Middle frontal gyrus (tissue), 1 donor: ENCODE results near the gene DDAH2.

Source experiments
- DNase-seq: peaks from one replicate; pipeline ENCODE4 v3.0.0-alpha.2; 2015; ENCODE audit warnings: low spot score; ENCODE audit errors: extremely low spot score

The DDAH2 gene

DNA sequence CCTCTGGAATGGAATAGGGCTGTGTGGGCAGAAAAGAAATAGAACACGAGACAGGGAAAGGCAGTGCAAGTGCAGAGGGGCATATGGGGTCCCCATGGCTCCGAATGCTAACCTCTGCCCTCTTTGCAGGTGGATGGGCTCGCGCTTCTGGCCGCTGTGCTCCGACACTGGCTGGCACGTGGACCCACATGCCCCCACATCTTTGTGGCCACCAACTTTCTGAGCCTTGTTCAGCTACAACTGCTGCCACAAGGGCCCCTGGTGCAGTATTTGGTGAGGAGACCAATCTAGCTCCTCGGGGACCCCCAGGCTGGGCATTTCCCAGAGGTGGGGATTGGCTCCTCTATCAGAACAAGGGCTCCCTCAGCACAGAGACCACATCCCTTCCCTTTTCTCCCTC, 32.2 kb upstream of the DDAH2 start:
- DNase-seq = no peak

DNA sequence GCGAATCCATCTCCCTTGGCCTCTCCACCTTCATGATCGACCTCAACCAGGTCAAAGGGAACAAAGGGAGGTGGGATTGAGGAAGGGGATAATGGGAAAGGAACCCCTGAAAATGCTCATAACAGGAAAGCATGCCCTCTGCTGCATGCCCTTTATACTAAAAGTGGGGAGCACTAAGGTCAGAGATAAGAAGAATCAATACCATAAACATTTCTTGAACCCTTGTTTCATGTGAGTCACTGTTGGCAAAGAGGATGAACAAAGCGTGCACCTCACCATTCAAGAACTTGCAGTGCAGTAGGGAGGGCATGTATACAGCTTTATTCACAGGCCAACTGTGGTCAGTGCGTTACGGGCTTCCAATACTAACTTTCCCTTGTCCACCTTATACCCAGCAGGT, 31.7 kb upstream of the DDAH2 start:
- DNase-seq = no peak

DNA sequence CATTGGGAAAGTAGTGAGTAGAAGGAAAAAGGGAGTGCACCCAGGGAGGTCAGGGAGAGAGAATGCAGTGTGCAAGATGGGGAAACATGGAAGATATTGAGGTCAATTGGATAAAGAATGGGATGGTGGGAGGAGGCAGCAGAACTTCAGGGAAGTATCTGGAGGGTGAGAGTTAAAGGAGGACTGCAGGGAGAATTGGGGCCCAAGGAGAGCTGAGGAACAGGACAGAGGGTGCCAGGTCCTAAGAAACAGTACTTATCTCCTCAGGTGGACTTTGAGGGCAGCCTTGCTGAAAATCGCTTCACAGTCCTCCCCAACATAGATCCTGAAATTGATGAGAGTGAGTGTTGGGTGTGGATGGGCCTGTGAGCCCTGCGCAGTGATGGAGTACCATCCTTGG, 29.2 kb upstream of the DDAH2 start:
- DNase-seq = no peak

DNA sequence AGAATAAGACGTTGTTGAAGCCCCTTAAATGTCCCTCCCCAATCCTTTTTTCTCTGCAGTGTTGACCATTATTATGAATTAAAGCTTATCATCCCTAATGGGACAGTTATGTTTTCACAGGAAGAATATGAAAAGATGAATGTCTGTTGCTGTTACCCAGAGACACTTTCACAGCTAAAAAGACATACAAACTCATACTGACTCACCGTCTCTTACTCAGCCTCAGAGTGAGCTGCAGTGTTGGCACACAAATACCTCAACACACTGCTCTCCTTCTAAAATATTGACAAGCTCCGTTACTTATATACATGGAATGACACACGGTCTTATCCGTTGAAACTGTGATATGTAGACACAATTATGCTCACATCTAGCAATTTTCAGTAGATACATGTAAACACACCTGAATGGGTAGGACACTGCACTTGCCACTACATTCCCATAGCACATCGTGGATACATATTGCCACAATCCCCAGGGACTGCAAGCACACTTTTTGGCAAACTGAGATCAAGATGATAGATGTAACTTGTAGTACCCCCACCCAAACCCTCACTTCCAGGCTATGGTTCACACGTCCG, 23.7 kb upstream of the DDAH2 start:
- DNase-seq = no peak

DNA sequence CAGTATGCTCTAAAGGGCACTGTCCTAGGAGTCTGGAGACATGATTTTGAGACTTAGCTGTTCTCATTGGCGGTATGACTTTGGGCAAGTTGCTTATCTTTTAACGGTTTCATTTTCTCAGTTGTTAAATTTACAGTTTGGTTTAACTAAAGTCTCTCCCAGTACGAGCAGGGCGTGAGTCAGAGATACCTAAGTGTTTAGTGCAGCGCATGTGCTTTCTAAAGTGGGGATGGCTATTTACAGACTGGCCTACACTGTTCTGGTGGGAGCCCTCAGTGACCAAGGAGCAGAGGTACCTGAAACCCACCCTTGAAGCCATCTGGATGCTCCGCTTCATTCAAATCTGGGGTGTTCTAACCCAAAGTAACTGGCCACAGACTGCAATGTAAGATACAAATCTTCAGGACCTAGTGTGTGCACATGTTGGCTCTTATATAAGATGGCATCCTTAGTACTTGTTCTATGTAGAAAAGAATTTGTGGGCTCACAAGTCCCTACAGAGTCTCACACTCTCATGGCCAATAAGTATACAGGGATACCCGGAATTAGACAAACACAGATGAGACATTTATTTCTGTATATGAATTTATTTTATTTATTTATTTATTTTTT, 21.4 kb upstream of the DDAH2 start:
- DNase-seq = no peak

DNA sequence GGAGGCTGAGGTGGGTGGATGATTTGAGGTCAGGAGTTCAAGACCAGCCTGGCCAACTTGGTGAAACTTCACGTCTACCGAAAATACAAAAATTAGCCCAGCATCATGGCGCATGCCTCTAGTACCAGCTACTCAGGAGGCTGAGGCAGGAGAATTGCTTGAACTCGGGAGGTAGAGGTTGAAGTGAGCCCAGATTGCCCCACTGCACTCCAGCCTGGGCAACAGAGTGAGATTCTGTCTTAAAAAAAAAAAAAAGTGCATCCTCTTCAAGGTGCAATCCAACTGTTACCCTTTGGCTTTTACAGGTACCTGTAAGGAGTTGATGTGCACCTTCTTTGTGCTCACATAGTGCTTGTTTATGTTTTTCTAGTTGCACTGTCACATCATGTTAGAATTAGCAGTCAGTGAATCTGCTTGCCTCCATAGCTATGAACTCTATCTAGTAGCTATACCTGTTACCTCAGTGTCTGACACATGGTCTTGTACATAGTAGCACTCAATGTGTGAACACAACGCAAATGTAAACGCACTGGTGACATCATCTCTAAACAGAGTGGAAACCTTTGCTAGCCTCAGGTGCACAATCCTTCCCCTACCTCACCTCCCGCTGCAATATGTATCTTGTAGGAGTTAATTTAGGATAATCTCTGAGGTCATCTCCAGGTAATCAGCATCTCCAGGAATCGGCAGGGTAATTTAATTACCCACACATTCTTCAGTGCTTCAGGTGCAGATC, 20.4 kb upstream of the DDAH2 start:
- DNase-seq = no peak

DNA sequence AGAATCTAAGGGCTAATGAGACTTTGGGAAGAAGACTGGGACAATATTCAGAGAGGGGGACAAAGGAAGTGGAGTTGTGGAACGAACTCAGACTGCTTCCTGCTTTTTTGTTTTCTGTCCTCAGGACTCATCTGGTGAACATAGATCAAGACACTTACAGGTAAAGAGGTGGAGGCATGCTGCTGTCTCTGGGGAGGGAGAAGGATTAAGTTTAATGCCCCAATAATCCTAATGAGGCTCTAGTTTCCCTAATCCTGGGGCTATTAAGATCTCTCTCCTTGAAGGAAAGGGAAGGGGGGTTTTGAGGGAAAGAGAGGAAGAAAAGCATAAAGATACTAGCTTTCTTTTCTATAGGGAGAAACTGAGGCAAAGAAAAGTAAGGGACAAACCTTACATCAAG, 15.3 kb upstream of the DDAH2 start:
- DNase-seq = no peak

DNA sequence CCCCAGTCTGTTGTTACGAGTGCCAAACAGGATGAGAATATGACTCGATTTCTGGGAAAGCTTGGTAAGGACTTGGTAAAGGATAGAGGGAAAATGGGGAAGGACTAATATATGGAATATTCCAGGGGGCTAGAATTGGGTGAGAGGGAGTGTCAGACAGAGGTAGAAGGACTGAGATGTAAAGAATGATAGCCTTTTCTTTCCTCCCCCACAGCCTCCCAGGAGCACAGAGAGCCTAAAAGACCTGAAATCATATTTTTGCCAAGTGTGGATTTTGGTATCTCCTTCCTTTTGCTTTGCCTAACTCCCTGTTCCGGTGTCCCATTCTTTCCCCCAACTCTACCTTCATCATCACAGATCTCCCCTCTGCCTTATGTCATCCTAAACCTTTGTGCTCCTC, 13.8 kb upstream of the DDAH2 start:
- no peak for DNase-seq

DNA sequence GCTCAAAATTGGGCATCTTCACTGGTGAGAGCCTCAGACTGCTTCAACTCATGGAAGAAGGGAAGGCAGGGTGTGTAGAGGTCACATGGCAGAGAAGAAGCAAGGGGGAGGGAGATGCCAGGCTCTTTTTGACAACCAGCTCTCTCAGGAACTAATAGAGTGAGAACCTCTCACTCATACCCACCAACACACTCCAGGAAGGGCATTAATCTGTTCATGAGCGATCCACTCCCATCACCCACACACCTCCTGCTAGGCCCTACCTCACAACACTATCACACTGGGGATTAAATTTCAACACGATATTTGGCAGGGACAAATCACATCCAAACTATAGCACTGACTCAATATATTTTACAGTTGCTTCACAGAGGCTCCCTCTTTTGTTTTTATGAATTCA, 12.7 kb upstream of the DDAH2 start:
- DNase-seq = no peak

DNA sequence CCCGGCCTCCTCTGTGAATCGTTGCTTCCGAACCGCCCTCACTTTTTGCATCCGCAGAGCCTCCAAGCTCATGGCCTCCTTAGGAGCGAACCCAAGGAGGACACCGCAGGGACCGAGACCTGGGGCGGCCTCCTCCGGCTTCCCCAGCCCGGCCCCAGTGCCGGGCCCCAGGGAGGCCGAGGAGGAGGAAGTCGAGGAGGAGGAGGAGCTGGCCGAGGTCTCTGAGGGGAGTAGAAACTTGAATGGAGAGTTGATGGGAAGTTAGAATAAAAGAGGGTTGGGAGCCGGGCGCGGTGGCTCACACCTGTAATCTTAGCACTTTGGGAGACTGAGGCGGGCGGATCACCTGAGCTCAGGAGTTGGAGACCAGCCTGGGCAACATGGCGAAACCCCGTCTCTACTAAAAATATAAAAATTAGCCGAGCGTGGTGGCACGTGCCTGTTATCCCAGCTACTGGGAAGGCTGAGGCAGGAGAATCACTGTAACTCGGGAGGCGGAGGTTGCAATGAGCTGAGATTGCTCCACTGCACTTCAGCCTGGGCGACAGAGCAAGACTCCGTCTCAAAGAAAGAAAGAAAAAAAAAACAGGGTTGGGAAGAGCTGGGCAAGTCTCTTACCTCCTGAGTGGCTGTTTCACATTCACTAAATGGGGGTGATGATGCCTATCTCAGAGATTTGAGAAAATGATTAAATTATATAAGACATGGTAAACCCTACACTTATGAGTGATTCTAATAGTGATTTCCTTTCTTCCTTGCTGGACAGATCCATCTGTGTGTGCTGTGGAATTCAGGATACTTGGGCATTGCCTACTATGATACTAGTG, 11.5 kb upstream of the DDAH2 start:
- no peak for DNase-seq

DNA sequence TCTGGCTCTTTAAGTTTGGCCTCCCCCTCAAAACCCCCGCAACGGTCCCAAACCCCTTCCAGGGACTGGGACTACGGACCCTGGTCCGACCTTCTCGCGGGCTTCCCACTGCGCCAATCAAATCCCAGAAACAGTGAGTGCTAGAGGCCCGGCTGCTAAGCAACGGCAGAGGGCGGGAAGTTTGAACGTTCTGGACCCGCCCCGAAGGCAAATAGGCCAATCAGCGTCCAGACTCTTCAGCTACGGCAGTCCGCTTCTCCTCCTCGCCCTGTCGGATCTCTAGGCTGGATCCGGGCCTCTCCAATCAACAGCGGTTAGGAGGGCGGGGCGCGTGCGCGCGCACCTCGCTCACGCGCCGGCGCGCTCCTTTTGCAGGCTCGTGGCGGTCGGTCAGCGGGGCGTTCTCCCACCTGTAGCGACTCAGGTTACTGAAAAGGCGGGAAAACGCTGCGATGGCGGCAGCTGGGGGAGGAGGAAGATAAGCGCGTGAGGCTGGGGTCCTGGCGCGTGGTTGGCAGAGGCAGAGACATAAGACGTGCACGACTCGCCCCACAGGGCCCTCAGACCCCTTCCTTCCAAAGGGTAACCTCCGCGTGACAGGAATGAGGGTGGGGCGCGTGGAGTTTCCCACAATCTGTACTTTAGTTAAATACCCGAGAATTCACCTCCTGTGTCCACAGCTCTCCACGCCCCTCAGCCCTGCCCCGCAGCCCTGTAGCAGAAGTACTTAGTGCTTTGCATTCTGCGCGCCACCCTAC, 10.7 kb upstream of the DDAH2 start, which contains the start of gene MSH5:
MSH5 (plus strand) TSS at position 367 of the 758 bp plus-strand sequence. CDS start 462 bp downstream, outside the sequence.
- peak; percentile 99 for DNase-seq

DNA sequence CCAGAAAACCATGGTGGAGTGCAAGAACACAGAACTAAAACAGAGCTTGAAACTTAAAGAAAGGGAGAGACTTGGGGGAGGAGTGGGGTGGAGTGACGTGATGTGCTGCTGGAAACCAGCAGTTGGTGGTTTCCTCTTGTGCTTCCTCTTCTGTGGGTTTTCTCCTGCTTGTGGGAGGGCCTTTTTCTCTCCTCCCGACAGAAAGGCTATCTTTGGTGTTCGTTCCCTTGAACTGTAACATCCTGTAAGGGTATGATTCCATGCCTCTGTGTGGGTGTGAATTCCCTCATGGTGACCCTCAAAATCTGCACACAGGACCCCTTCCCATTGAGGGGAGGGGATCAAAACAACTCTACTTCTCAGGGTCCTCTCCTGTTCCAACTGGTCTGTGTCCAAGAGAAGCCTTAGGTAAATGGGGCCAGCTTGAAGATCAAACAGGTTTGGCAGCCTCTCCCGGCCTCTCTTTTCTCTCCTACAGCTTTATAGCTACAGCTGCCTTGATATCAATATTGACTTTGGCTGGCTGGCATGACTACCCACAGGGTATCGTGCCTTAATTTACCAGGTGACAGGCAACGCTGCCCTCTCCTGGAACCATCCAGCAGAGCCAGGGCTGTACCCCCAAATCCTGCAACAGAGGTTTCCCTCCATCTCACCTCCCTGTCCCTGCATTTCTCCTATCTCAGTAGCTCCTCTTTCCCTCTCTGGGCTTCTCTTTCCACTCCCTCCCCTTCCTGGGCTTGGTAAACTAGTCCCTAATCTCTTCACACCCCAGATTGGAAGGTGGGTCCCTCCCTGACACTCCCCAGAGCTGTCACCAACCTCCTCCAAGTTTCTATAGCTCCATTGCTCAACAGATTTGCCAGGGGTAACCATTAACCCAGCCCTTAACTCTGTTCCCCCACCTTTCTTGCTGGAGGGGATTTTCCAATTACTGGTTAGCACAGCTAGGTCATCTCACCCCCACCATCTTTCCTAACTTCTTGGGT, 9.2 kb upstream of the DDAH2 start:
- DNase-seq = no peak

DNA sequence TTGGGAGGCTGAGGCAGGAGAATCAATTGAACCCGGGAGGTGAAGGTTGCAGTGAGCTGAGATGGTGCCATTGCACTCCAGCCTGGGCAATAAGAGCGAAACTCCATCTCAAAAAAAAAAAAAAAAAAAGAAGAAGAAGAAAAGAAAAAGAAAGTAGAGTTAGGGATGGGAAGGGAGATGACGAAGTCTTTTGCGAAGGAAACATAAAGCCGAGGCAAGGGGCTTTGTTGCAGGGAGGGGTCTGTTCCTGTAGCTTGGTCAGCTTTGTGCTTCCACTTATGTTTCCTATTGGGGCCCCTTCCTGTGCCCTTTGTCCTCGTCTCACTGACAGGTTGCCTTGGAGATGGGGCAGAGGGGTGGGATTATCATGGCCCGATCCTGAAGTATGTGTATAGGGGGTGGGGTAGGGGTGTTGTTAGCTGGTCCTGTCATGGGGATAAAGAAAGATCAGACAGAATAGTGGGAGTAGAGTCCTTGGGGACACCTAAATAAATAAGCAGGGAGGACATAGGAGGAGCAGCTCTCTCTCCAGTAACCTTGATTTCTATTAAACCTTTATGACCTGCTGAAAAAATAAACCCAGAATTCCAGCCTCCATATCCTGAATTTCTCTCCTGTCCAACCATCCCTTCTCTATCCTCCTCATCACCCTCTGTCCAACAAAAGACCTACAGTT, 8.4 kb upstream of the DDAH2 start:
- DNase-seq = no peak

DNA sequence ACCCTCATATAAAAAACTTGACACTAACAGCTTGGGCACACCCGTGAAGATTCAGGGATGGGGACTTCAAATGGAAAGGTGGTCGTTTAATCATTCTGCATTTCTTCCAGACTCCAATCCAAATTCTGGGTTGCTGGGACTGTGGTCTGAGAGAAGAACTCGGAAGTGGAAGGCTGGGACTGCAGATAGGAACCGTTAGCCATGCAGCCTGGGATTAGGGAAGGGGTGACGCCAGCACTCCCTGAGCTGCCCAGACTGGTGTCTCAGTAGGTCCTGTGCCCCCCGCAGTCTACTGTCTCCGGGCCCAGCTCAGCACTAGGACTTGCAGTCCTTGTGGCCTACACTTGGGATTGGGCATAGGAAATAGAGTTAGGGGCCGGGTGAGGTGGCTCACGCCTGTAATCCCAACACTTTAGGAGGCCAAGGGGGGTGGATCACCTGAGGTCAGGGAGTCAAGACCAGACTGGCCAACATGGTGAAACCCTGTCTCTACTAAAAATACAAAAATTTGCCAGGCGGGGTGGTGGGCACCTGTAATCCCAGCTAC, 7.7 kb upstream of the DDAH2 start:
- DNase-seq = no peak

DNA sequence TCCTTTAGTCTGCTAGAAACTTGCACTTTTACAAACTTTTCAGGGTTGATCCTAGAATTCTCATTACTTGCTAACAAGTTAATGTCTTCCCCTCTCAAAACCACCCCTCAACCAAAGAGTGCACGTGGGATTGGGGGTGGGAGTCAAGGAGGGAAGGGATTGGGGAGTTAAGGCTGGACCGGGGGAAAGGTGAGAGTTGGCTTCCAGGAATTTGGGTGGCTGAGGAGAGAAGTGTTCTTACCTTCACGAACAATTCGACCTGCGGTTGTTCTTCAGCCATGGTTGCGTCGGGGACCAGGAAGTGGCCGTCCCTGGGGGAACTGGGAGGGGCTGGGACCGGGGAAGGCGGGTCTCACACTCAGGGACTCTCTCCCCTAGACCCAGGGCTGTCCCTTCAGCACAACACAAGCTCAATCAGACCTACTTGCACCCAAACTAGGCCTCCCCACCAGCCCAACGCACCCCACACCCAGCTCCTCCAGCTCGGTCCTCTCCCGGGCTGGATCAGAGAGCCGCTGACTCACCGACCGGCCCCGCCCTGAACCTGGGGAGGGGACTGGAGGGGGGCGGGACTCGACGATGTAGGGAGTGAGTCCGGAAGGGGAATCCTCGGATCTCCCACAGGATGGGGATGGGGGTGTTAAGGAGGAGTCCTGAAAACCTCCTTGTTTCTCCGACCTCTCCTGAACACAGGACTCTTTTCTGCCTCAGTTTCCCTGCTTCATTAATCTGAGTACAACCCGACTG, 7.1 kb upstream of the DDAH2 start, which contains the start of gene CLIC1:
CLIC1 (minus strand) TSS at position 510 of the 747 bp plus-strand sequence; CDS start at position 280, 230 bp downstream.
- no peak for DNase-seq

DNA sequence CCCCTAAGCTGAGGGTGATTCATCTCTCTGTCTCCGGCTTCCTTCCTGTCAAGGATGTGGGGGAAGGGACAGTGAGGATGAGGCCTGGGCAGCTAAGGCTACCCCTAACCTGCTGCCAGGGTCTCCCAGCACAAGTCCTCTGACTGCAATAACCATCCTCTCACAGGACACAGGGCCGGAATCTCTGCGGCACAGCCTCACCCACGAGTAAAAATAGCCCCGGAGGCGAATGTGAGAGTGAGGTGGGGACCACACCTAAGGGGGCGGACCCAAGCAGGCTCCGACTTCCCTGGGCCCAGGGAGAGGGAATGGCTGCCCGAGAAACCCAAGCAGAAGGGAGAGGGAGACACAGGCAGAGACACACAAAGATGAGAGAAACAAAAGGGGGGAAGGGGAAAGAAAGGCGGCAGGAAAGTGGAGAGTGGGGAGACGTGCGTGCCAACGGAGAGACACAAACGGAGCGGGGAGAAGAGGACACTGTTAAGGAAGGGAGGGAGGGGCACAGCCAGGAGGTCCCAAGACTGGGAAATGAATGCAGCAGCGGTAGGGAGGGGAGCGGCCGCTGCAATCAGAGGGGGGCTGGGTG, 5.8 kb upstream of the DDAH2 start:
- DNase-seq = no peak

DNA sequence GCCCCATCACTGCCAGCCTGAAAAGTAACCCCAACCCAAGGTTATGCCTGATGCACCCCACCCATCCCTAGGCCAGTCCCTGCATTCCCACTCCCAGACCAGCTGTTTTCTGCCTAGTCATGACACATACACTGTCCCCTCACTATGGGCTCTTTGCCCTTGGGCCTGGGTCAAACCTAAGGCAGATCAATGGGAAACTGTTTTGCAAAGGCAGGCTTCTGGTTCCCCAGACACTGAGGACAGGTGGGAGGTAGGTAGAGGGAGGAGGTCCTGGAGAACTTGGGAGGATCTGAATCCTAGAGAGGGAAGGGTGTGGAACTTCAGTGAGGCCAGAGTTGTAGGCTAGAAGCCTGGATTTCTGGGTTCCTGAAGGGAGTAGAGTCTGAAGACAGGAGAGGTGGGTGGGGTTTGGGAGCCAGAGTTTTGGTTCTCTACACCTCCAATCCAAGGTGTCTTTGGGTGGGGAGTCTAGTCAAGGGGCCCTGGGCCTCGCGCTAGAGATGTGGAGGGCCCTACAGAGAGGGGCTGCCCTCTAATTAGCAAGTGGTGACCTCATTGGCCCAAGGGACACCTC, 5.2 kb upstream of the DDAH2 start:
- no peak for DNase-seq

DNA sequence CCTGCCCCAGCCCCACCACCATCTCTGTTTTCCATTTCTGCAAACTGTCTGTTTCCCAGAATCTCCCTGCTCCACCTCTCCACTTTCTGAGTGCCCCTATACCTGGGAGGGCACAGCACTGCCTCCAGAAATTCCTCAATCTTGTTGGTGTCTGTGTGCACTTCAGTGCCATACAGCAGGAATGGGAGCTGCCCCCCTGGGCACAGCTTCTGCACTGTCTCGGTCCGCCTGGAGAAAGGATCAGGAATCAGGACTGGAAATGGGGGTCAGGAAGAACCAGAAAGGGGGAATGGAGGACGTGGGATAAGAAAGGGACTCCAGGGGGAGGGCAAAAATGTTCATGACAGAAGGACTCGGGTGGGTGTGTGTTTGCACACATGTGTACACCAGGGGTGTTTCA, 4.6 kb upstream of the DDAH2 start:
- DNase-seq = no peak
